ENCODE data around the gene CCDC32. TPM values are rescaled to one million over a fixed set of nuclear protein-coding genes. Genes with fewer than 3 reads are reported as not detected.

CCDC32 gene
- 15.0 and 31.1 TPM in 2 replicates for total RNA-seq

GRCh38 chr15:40564591-40565332 is at the start of gene CCDC32:
Gene CCDC32 (minus strand): TSS chr15:40565042. CDS start chr15:40563015, 2,027 bp downstream.

GRCh38 chr15:40593588-40594428 is 29.0 kb upstream of the CCDC32 start, which contains the start of gene KNL1:
Gene KNL1 (plus strand): TSS chr15:40594249. CDS start chr15:40602932, 8,683 bp downstream.

GRCh38 chr15:40569129-40569953 is 4.5 kb upstream of the CCDC32 start, which contains the start of gene RPUSD2:
Gene RPUSD2 (plus strand): TSS chr15:40569299. CDS start chr15:40569338, 39 bp downstream.

Other genes starting within 250 kb of the CCDC32 start
- 17.3 and 21.2 TPM in 2 replicates for gene INAFM2, start 241.3 kb downstream of the CCDC32 start, total RNA-seq
- 6.3 and 7.7 TPM in 2 replicates for gene CCDC9B, start 224.1 kb downstream of the CCDC32 start, total RNA-seq
- gene PHGR1, start 214.0 kb downstream of the CCDC32 start, total RNA-seq, result not detected in 2 replicates
- 0.13 and 0.39 TPM in 2 replicates for gene DISP2, start 206.8 kb downstream of the CCDC32 start, total RNA-seq
- 57.8 and 74.7 TPM in 2 replicates for gene KNSTRN, start 182.3 kb downstream of the CCDC32 start, total RNA-seq
- gene IVD, start 159.2 kb downstream of the CCDC32 start, total RNA-seq, result 40.7 and 41.9 TPM in 2 replicates
- 12.9 and 13.5 TPM in 2 replicates for gene BAHD1, start 124.1 kb downstream of the CCDC32 start, total RNA-seq
- gene CHST14, start 94.1 kb downstream of the CCDC32 start, total RNA-seq, result 28.9 and 34.7 TPM in 2 replicates
- 12.0 and 24.2 TPM in 2 replicates for gene RPUSD2, start 4.3 kb upstream of the CCDC32 start, total RNA-seq
- gene KNL1, start 29.2 kb upstream of the CCDC32 start, total RNA-seq, result 30.9 and 40.6 TPM in 2 replicates
- 12.3 and 16.2 TPM in 2 replicates for gene RAD51, start 130.1 kb upstream of the CCDC32 start, total RNA-seq
- 20.9 and 23.1 TPM in 2 replicates for gene RMDN3, start 190.2 kb upstream of the CCDC32 start, total RNA-seq
- 4.3 and 6.6 TPM in 2 replicates for gene GCHFR, start 199.0 kb upstream of the CCDC32 start, total RNA-seq
- 0.13 and 0.15 TPM in 2 replicates for gene C15orf62, start 204.9 kb upstream of the CCDC32 start, total RNA-seq
- gene ZFYVE19, start 242.0 kb upstream of the CCDC32 start, total RNA-seq, result 17.2 and 26.3 TPM in 2 replicates
- gene DNAJC17, start 242.4 kb upstream of the CCDC32 start, total RNA-seq, result 31.3 and 40.2 TPM in 2 replicates

All from mammary microvascular endothelial cell (primary cell).